Subcutaneous adipose tissue (tissue), 4 donors: ENCODE data around the gene POMC. TPM values are rescaled to one million over a fixed set of nuclear protein-coding genes. Genes with fewer than 3 reads are reported as not detected.

ENCODE experiments used
- CTCF ChIP-seq: fragments of 450-650 bp; IDR thresholded peaks from one replicate; pipeline ENCODE4 v1.5.1; 2016; ENCODE audit warnings: low read depth, mild to moderate bottlenecking, control low read depth, antibody characterized with exemption, moderate library complexity
- total RNA-seq, 4 donors: library from RNA; depleted of rRNA; stranded (reverse); fragments of >200 nt; gene quantifications; one replicate each; pipeline ENCODE4 v1.1.0, GENCODE V29; 2016

The POMC gene
- 10 to 100 TPM in 2 of 4 donors, 1 to 10 TPM in 2; 4.6 to 42.2 (median 8.1) TPM for total RNA-seq

- no peak for TF ChIP-seq CTCF
Observed at GRCh38 chr2:25168256-25169072, at the start of gene POMC. Gene POMC (minus strand): TSS chr2:25168580. CDS start chr2:25164772, 3,808 bp downstream.

GRCh38 chr2:25218100-25218499 is 49.7 kb upstream of the POMC start:
- no peak for TF ChIP-seq CTCF

- no peak for TF ChIP-seq CTCF
Observed at GRCh38 chr2:25215948-25216679, 47.7 kb upstream of the POMC start.

GRCh38 chr2:25215232-25215631 is 46.9 kb upstream of the POMC start:
- TF ChIP-seq CTCF, result no peak

GRCh38 chr2:25213229-25213628 is 44.8 kb upstream of the POMC start:
- no peak for TF ChIP-seq CTCF

- no peak for TF ChIP-seq CTCF
Observed at GRCh38 chr2:25207078-25207545, 38.7 kb upstream of the POMC start.

- no peak for TF ChIP-seq CTCF
Observed at GRCh38 chr2:25204190-25204838, 35.9 kb upstream of the POMC start.
